HG02642 (cell line): Measurements from ENCODE around the gene SCARB2.

ENCODE experiments used
- ATAC-seq: cut with Tn5 transposase; IDR thresholded peaks from one replicate; pipeline ENCODE4 v1.9.1; 2021; ENCODE audit warnings: mild to moderate bottlenecking; ENCODE audit not compliant: unreplicated experiment, poor library complexity

The SCARB2 gene

DNA sequence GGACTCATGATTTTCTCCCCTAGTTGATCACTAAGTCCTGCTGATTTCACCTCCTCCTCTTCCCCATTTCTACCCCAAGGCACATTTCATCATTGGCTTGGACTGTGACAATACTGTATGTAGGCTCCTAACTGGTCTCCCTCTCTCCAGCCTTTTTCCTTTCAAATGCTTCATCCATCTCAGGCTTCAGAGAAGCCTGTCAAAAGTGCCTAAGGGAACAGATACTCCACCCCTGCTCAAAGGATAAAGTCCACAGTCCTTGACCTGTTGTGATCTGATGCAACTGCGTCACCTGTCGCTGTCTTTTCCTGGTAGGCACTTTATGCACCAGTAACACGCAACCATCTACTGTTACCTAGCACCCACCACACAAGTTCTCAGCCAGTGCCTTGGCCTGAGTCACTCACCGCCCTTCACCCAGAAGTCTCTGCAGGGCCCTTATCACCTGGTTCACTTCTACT is 12.8 kb downstream of the SCARB2 start:
- ATAC-seq = no peak

- peak; percentile 84 for ATAC-seq
These were observed 13.9 kb downstream of the SCARB2 start for GRCh38 chr4:76199664-76200211.

- ATAC-seq = peak; percentile 45
These were observed 15.0 kb downstream of the SCARB2 start for GRCh38 chr4:76198411-76199237.

DNA sequence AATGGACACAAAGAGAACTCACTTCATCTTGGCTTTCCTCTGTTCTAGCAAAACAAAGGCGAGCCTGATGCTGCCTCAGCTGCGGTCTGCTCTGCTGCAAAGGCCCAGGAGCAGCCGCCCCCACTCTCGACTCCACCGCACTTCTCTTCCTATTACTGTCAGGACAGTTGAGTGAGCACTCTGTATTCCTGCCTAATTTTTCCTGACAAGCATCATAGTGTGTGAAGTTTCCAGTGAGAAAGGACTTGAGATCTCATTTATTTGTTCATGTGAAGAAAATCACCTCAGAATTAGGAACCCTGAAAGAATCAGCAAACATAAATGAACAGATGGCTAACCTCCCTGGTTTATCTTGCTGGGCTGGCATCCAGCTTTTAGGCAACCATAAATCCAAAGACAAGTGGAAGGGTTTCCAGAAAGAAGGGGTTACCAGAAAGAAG is 15.6 kb downstream of the SCARB2 start:
- ATAC-seq = peak; percentile 24

DNA sequence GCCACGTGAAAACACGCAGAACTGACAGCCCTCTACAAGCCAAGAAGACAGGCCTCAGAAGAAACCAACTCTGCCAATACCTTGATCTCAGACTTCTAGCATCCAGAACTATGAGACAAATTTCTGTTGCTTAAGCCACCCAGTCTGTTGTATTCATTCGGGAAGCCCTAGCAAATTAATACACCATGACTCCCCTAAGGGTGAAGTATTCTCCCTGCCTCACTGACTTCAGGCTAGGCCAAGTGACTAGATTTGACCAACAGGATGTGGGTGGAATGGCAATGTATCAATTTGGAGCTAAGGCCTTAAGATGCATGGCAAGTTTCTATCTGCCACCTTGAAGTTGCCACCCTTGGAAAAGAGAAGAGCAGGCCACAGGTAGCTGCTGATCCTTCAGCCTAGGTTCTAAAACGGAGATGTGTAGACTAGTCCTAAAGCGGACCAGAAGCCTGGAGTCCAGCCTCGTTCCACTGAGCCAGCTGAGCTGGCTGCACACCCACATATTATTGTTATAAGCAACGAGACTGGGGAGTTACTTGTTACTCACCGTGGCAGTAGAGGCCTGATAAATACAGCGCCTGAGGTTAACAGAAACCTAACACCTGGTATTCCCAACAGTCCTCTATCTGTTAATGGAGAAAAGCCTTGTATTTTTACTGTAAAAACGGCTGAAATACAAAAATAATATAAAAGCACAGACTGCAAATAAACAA is 16.4 kb downstream of the SCARB2 start:
- ATAC-seq = no peak

GRCh38 chr4:76196376-76196775 is 17.2 kb downstream of the SCARB2 start:
- no peak for ATAC-seq

- no peak for ATAC-seq
These were observed 18.3 kb downstream of the SCARB2 start for GRCh38 chr4:76195326-76195725.

DNA sequence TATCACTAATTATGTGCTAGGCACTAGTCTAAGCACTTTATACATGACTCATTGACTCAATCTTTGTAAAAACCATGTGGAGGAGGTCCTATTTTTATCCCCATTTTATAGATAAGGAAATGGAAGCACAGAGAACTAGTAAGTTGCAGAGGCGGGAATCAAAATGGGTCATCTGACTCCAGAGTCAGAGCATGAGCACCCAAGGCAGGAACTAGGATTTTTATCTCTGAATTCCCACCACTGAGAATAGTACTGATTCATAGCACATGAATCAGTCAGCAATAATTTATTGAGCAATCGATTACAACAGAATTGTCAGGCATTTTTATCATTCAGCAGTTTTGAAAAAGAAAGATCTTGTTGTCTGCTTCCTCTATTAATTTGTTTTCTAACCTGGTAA is 19.3 kb downstream of the SCARB2 start:
- ATAC-seq = no peak

DNA sequence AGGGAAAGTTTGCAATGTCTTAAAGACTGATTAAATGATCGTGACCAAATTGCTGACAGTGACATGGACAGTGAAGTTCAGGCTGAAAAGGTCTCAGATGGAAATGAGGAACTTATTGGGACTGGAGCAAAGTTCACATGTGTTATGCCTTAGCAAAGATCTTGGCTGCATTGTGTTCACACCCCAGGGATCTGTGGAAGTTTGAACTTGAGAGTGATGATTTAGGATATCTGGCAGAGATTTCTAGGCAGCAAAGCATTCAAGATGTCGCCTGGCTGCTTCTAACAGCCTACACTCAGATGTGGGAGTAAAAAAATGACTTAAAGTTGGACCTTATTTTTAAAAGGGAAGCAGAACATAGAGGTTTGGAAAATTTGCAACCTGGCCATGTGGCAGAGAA is 21.4 kb downstream of the SCARB2 start:
- ATAC-seq = no peak

DNA sequence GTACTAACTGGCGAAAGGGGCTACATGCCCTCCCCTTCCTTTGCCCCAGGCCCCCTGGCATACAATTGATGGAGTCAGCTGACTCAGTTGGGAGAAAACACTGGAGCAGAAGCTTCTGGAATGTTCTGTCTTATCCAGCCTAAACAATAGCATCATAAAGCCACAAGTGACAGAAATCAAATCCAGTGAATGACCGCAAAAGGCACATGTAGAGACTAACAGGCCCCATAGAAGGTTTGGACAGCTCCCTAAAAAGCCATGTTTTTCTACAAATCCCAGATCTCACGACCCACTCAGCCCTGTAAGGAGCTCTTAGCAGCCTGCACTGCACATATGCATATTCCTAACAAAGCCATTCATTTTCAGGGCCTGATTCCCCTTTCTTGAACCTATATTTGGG is 25.1 kb downstream of the SCARB2 start:
- ATAC-seq = no peak

- no peak for ATAC-seq
These were observed 25.5 kb downstream of the SCARB2 start for GRCh38 chr4:76188149-76188548.

- ATAC-seq = no peak
These were observed 26.5 kb downstream of the SCARB2 start for GRCh38 chr4:76187152-76187551.

DNA sequence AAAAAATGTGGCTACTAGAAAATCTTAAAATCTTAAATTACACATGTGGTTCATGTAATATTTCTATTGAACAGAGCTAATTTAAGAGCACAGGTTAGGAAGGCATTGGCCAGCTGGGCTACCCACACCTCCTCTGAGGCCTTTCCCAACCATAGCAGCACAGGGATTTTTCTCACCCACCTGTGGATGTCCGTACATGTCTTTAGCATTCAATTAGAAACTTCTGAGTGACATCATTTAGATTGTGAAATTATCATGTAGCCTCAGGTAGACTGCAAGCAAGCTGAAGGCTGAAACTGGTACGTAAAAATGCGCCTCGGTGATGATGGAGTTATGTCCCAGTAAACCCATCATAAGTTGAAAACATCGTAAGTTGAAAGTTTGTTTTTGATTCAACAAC is 31.2 kb downstream of the SCARB2 start:
- no peak for ATAC-seq

GRCh38 chr4:76179398-76180318 is 34.0 kb downstream of the SCARB2 start:
- peak; percentile 83 for ATAC-seq

DNA sequence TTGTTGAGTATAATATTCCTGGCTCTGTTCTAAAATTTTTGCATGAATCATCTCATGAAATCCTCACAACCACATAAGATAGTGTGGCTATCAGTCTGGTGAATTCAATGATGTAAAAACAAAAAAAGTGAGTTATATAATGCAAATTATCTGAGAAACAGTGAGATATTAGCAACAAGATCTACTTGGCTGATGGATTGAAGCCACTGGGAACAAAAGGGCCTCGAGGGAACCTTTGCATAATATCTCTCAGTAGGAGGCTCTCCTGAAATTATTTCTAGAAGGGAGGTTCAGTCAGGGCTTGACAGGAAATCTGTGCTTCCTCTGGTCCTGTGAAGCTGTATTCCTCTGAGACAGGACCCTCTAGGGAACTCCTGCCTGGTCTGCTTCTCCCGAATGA is 35.3 kb downstream of the SCARB2 start:
- no peak for ATAC-seq

DNA sequence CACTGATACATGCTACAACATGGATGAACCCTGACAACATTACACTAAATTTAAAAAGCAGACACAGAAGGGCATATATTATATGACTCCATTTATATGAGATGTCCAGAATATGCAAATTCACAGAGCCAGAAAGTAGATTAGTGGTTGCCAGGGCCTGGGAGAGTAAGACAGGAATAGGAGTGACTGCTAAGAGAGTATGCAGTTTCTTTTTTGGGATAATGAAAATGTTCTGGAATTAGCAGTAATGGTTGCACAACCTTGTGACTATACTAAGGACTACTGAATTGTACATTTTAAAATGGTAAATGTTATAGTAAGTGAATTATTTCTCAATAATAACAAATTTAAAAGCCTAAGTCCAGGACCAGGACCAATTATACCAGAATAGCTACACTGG is 35.9 kb downstream of the SCARB2 start:
- ATAC-seq = no peak

- no peak for ATAC-seq
These were observed 38.3 kb downstream of the SCARB2 start for GRCh38 chr4:76175336-76175735.

GRCh38 chr4:76174216-76174615 is 39.4 kb downstream of the SCARB2 start:
- ATAC-seq = no peak

DNA sequence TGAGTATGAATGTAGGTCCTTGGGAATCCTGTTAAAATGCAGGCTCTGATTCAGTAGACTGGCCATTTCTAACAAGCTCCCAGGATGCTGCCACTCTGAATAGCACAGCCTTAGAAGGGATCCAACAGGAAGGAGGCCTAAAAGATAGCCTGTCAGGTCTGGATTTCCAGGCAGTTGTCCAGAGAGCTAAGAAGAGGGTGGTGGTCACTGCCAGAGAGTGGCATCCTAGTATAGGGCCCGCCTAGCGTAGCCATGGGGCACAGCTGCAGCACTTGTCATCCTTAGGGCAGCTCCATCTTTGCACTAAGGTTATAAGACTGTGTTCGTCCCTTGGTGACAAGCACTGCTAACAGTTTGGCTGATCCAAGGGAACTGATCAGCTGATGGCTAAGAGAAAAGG is 44.9 kb downstream of the SCARB2 start:
- ATAC-seq = no peak

DNA sequence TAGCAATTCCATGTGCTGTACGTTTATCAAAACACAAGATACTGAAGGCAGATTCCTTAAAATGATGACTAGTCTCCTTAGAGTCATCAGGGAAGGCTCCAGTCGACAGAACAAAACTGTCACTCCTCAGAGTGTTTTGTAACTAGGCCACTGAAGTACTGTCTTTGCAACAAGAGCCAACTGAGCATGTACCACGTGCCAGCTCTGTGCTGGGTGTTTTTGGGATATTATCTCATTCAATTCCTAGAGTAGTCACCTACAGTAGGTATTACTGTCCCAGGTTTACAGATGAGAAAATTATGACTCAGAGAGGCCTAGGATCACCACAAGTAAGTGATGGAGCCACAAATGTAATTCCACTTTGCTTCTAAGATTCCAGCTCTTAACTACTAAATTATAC is 47.1 kb downstream of the SCARB2 start:
- ATAC-seq = no peak
